Kidney epithelial cell (primary cell): ENCODE measurements around the gene CTBP2. TPM values are rescaled to one million over a fixed set of nuclear protein-coding genes. Genes with fewer than 3 reads are reported as not detected.

Experiments
- DNase-seq: peaks from one replicate; pipeline ENCODE4 v3.0.0-alpha.2; 2010; ENCODE audit warnings: low read depth
- H3K27me3 ChIP-seq: 2 replicates; pipeline ENCODE4 v1.6.0; 2011; ENCODE audit warnings: low read length; ENCODE audit not compliant: control insufficient read depth, insufficient read depth
- H3K36me3 ChIP-seq: 2 replicates; pipeline ENCODE4 v1.5.1; 2011; ENCODE audit warnings: low read length; ENCODE audit not compliant: control insufficient read depth, insufficient read depth
- H3K4me3 ChIP-seq: 2 replicates; pipeline ENCODE4 v1.5.1; 2011; ENCODE audit warnings: low read depth, mild to moderate bottlenecking, control low read depth, low read length
- total RNA-seq: library from RNA; depleted of rRNA; stranded (reverse); fragments of >200 nt; gene quantifications from 2 replicates; pipeline ENCODE4 v1.2.3, GENCODE V29; 2015
- TF ChIP-seq, protein P1 (sequence below): IDR thresholded peaks from 2 replicates; pipeline ENCODE4 v1.5.1; 2011; ENCODE audit warnings: mild to moderate bottlenecking, moderate library complexity, low read length, control low read depth, inconsistent platforms; ENCODE audit not compliant: insufficient read depth, poor library complexity, severe bottlenecking

The CTBP2 gene
- total RNA-seq, 1 donor from 2014 or later = 136 TPM

DNA sequence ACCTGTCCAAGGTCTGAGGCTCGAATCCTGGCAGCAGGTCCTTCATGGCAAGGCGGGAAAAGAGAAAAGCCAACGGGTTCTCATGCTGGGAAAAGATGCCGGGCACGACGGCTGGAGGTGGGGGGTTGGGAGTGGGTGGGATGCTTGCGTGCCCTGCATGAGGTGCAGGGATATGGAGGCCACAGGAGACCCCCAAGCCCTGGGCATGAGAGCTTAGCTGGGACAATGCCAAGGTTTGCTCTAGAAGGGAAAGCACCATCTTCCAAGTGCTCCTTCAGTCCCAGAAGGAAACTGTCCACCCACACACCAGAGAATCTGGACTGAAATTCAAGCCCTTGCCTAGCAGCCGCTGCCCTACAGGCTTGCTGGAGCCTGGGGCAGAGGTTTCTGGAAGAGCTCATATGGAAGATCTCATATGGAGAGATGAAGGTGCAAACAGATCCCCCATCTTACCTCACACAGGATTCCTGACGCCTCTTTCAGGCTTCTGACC, 154.1 kb downstream of the CTBP2 start:
- no peak overlapping the region for H3K4me3 ChIP-seq
- DNase-seq = no peak
- H3K36me3 ChIP-seq = peaks cover 2% of the 10 kb centered on the region
- no peaks in the 10 kb centered on the region for H3K27me3 ChIP-seq
- TF ChIP-seq, protein P1, sequence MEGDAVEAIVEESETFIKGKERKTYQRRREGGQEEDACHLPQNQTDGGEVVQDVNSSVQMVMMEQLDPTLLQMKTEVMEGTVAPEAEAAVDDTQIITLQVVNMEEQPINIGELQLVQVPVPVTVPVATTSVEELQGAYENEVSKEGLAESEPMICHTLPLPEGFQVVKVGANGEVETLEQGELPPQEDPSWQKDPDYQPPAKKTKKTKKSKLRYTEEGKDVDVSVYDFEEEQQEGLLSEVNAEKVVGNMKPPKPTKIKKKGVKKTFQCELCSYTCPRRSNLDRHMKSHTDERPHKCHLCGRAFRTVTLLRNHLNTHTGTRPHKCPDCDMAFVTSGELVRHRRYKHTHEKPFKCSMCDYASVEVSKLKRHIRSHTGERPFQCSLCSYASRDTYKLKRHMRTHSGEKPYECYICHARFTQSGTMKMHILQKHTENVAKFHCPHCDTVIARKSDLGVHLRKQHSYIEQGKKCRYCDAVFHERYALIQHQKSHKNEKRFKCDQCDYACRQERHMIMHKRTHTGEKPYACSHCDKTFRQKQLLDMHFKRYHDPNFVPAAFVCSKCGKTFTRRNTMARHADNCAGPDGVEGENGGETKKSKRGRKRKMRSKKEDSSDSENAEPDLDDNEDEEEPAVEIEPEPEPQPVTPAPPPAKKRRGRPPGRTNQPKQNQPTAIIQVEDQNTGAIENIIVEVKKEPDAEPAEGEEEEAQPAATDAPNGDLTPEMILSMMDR = no peak

DNA sequence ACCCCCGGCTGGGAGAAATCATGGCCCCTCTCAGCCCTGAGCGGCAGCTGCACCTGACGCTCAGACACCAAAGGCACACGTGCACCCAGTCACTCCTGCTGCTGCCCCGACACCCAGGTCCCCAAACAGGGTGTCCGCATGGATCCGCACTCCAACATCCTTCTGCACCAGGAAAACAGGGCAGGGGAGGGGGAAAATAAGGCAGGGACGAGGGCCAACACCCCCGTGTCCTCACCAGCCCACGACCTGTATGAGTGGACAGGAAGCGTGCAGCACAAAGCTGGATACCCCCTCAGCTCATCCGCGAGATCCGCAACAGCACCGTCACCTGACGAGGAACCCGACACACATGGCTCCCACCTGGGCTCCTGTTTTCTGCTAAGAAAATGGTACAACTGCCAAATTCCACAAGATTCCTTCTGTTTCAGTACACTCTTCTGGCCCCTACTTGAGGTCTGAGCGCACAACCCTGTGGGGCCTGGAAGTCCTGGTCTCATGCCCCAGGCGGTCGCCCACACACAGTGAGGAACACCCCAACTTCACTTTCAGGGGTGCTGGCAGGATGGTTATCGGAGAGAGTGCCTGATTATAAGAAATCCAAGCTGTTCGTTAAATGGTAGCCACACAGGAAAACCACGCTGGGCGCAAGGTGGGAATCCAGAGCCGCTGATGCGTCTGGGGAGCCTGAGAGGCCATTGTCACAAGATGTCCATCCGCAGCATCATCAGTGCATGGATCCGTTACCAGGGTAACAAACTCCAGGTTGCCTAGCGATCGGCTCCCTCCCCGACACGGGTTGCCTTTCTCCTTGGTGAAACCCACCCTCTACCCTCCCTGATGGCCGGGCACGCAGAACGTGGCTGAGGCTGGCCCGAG, 154.8 kb downstream of the CTBP2 start:
- DNase-seq = no peak
- no peak overlapping the region for H3K4me3 ChIP-seq
- peaks cover 2% of the 10 kb centered on the region for H3K36me3 ChIP-seq
- TF ChIP-seq, protein P1 = no peak
- no peaks in the 10 kb centered on the region for H3K27me3 ChIP-seq

DNA sequence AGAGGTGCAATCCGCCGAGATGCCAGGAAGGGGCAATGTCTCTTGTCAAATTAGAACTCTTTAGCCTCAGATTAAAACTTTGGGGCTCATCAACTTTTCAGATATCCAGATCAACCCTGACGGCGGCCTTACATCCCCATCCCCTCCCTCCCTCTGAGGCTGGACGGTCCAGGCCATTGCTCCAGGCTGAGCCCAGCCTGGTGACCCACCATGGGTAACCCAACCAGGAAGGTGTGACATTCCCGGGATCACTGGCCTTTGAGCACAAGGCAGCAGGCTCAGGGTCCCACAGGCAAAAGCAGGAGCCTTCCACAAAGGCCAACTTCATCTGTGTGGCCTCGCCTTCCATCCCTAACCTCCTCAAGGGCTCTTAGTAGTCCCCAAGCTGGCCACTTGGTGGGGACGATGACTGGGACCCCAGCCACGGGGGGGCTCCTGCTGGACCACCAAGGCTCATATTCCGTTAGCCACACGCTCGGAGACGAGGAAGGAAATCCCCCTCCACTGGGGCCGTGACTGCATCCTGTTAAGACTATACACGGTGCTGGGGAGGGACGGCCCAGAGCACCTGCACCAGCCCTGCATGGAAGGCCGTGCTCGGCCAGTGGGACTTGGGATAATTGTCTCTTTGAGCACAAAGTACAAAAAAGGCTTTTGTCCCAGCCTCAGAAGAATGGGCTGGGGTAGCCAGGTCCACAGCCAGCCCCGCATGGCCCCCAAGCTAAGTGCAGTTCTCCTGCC, 155.6 kb downstream of the CTBP2 start:
- Histone ChIP-seq H3K36me3 (peaks cover 2% of the 10 kb centered on the region), H3K27me3 (no peaks in the 10 kb centered on the region), H3K4me3 (no peak overlapping the region)
- TF ChIP-seq, protein P1 = no peak
- DNase-seq = no peak

DNA sequence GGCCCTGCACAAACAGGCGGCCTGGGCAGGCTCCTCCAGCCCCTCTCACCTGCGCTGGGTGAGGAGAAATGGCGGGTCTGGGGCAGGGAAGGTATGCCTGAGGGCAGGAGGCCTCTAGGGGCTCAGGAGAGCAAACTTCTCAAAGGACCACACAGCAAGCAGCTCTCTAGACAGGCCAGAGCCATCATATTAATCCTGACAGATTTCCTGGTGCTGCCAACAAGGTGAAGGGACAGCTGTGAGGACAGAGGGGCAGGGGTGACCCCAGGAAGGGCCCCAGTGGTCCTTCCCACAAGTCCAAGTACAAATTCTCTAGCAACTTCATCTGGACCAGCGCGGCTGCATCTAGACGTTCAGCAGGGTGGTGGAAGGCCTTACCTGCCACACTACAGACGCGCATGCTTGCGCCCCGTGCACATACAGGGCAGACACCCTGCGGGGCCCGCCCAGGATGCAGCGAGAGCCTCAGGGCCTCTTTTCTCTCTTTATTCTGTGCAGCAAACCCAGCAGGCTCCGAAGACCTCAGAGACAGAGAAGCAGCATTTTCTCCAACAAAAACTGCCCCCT, 156.4 kb downstream of the CTBP2 start:
- no peak for DNase-seq
- TF ChIP-seq, protein P1 = no peak
- H3K4me3 ChIP-seq = no peak overlapping the region
- H3K36me3 ChIP-seq = peaks cover 2% of the 10 kb centered on the region
- no peaks in the 10 kb centered on the region for H3K27me3 ChIP-seq

DNA sequence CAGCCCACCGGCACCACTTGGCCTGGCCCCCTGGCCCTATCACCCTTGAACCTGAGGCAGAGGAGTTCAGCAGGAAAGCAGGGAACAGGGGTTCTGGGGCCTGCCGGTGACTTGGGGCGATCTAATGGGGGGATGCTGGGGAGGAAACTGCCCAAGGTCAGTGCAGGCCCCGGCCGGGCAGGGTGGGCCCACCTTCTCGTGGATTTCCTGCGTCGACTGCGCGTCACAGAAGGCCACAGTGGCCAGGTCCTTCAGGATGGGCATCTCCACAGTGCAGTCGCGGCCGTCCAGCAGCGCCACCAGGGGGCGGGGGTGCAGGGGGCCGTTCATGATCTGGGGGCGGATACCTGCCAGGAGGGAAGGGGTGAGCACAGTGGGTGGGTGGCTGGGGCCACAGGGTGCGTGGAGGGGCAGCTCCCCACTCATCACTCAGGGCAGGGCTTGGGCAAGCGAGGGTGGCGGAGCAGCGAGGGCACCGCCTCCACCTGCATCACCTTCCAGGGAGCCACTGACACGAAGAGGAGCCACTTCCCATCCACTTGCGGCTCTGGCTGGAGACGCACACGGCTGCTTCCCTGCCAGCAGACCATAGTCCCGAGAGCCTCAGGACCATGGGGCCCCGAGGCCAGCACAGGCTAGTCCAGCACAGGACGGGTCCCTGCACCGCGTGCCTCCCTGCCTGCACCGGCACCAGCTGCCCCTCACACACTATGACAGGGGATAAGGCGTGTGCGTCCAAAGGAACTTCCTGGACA, 157.0 kb downstream of the CTBP2 start:
- Histone ChIP-seq H3K4me3 (no peak overlapping the region), H3K27me3 (no peaks in the 10 kb centered on the region), H3K36me3 (peaks cover 2% of the 10 kb centered on the region)
- DNase-seq = no peak
- TF ChIP-seq, protein P1 = peak; percentile 4
